Measurements from ENCODE around the gene ATXN1.

DNA sequence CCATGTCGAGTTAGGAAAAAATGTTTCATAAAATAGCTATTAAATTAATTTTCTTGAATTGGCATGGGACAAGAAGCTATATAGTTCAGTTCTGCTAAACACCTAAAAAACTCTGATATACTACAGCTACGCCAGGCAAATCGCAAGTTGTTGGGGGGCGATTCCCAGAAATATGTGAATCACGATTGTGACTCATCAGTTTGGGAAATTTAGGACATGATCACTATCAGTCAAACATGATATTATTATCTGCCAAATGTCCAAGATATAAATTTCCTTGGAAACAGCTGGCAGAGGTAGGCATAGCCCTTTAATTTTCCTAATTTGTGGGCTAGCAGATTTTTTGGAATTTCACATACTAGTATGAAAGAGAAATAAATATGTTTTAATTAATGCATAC is 123.6 kb downstream of the ATXN1 start:
- TF ChIP-seq EZH2 (IDR thresholded peaks at IDR 0.05; ENCODE audit: borderline replicate concordance, low read depth, low read length, poor library complexity, severe bottlenecking) (no peak), CTCF (conservative IDR thresholded peaks at IDR 0.05; ENCODE audit: low read depth, low read length) (no peak)
